ENCODE measurements around the gene C5orf15. TPM values are rescaled to one million over a fixed set of nuclear protein-coding genes. Genes with fewer than 3 reads are reported as not detected.

The C5orf15 gene
- total and polyA plus RNA-seq, 9 of the 15 experiments (the other 6 are each of a cell fraction or from before 2014, with no cell fraction given): 23.3 to 50.7 (median 35.5) TPM

- TF ChIP-seq FOXO4 (CRISPR knock-in tag; IDR thresholded peaks at IDR 0.05): no peak
- TF ChIP-seq SNRNP70 (optimal IDR thresholded peaks at IDR 0.05; ENCODE audit: low read depth, low read length): no peak
- peak; percentile 15; the same call in 1 of the 2 replicates for TF ChIP-seq ZNF512 (tag; IDR thresholded peaks at IDR 0.05)
- no peak for TF ChIP-seq THRB (CRISPR knock-in tag; conservative IDR thresholded peaks at IDR 0.05)
- TF ChIP-seq CREB5 (CRISPR knock-in tag; IDR thresholded peaks at IDR 0.05): no peak
- TF ChIP-seq ELF4 (CRISPR knock-in tag; IDR thresholded peaks at IDR 0.05): 0 out of 2 replicates have a peak, but pooled peaks have one; percentile 58
- TF ChIP-seq ZNF124 (CRISPR knock-in tag; IDR thresholded peaks at IDR 0.05): no peak
- TF ChIP-seq FOS (IDR thresholded peaks at IDR 0.05; ENCODE audit: extremely low read depth, insufficient read length): no peak
- no peak for TF ChIP-seq BRF1 (IDR thresholded peaks at IDR 0.05; ENCODE audit: borderline replicate concordance, extremely low read depth, insufficient read length)
- TF ChIP-seq SMARCC2 (IDR thresholded peaks at IDR 0.05; ENCODE audit: low read depth): no peak
- no peak for TF ChIP-seq ZNF280A (IDR thresholded peaks at IDR 0.05; ENCODE audit: low read depth, partially characterized antibody)
- no peak for TF ChIP-seq BCL6 (CRISPR knock-in tag; IDR thresholded peaks at IDR 0.05)
- TF ChIP-seq ZBED1 (IDR thresholded peaks at IDR 0.05): no peak
- 0 out of 2 replicates have a peak, but pooled peaks have one; percentile 16 for TF ChIP-seq HDGF (IDR thresholded peaks at IDR 0.05)
- TF ChIP-seq NR2C2 (CRISPR knock-in tag; IDR thresholded peaks at IDR 0.05): no peak
- TF ChIP-seq NR2C2 (tag; IDR thresholded peaks at IDR 0.05): no peak
- TF ChIP-seq USF1 (CRISPR knock-in tag; IDR thresholded peaks at IDR 0.05): no peak
- TF ChIP-seq PATZ1 (CRISPR knock-in tag; IDR thresholded peaks at IDR 0.05; ENCODE audit: borderline replicate concordance): no peak
These were observed 34.6 kb downstream of the C5orf15 start (continued) for GRCh38 chr5:133933670-133934295.

All from K562 (cell line).